Activated CD4-positive, alpha-beta T cell treated with anti-CD3 and anti-CD28 coated beads for 36 hours (primary cell): ENCODE results near the gene MRPL41. TPM values are rescaled to one million over a fixed set of nuclear protein-coding genes. Genes with fewer than 3 reads are reported as not detected.

ENCODE experiments used
- total RNA-seq, 2 experiments: library from RNA; stranded (reverse); gene quantifications; one replicate each; pipeline ENCODE4 v1.2.3, GENCODE V29; 2021

MRPL41 gene
- total RNA-seq, 2 experiments from 2014 or later: 20.9 to 26.8 TPM

Other genes starting within 250 kb of the MRPL41 start
- gene NRARP, start 249.6 kb upstream of the MRPL41 start, total RNA-seq: 1 to 10 TPM; 2.1 TPM
- 1 to 10 TPM; 6.7 to 7.1 TPM for gene EXD3, start 128.7 kb upstream of the MRPL41 start, total RNA-seq
- gene NOXA1, start 128.5 kb upstream of the MRPL41 start, total RNA-seq: 1 to 10 TPM in 1 of 2 experiments, under 1 TPM in 1; 0.97 to 1.7 TPM
- not detected for gene ENTPD8, start 110.5 kb upstream of the MRPL41 start, total RNA-seq
- 10 to 100 TPM; 63.6 to 65.0 TPM for gene NSMF, start 92.5 kb upstream of the MRPL41 start, total RNA-seq
- 1 to 10 TPM; 3.1 to 3.6 TPM for gene PNPLA7, start 1.5 kb upstream of the MRPL41 start, total RNA-seq
- 10 to 100 TPM; 23.5 to 29.1 TPM for gene DPH7, start 27.0 kb downstream of the MRPL41 start, total RNA-seq
- 10 to 100 TPM; 36.2 to 43.0 TPM for gene ZMYND19, start 38.6 kb downstream of the MRPL41 start, total RNA-seq
- gene ARRDC1, start 53.8 kb downstream of the MRPL41 start, total RNA-seq: 10 to 100 TPM; 32.4 to 41.6 TPM
- 10 to 100 TPM; 66.6 to 76.7 TPM for gene EHMT1, start 67.1 kb downstream of the MRPL41 start, total RNA-seq